Activated CD4-positive, alpha-beta T cell treated with anti-CD3 and anti-CD28 coated beads, Interleukin-10, Interleukin-2, amounts not matched to agents 100 ng/mL and 50 ng/mL, durations not matched to agents 16 hours and 8 hours (primary cell): ENCODE measurements around the gene DOK5.

Source experiments
- DNase-seq: peaks from one replicate; pipeline ENCODE4 v3.0.0-alpha.2; 2020

The DOK5 gene

GRCh38 chr20:54619682-54620081, 144.3 kb downstream of the DOK5 start:
- DNase-seq, result no peak

DNA sequence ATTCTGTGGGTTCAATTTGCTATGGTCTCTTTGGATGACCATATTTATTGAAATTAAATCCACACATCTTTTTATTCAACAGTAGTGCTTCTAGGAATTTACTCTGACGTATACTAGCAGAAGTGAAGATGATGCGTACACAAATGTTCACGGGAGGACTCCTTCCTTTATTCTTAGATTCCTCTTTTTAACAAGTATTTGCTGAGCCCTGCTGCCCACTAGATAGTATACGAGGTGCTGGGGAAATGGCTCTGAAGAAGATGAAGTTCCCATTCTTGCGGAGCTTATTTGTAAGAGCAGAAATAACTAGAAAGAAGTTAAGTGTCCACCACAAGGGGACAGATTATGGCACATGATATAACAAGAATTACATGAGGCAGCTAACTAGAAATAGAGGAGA, 145.2 kb downstream of the DOK5 start:
- DNase-seq, result no peak

GRCh38 chr20:54622333-54623295, 147.2 kb downstream of the DOK5 start:
- no peak for DNase-seq

GRCh38 chr20:54623991-54624569, 148.7 kb downstream of the DOK5 start:
- DNase-seq, result no peak

- no peak for DNase-seq
Measured at GRCh38 chr20:54624706-54625390, 149.5 kb downstream of the DOK5 start.

DNA sequence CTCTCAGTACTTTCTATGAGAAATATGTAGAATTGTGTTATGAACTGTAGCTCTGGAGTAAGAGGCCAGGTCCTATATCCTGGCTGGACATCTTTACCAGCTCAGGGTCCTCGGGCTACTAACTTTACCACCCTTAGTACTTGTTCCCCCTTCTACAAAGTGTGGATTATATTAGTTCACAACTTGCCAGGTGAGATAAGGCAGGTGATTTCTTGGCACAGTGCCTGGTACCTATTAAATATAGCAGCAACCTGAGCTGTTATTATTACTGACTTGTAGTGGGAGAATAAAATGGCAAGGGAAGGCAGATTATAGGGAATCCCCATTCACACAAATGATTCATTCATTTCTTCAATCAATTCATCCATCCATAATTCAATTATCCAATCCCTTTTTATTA, 150.1 kb downstream of the DOK5 start:
- no peak for DNase-seq

- no peak for DNase-seq
Measured at GRCh38 chr20:54626126-54626525, 150.7 kb downstream of the DOK5 start.

GRCh38 chr20:54629632-54630031, 154.2 kb downstream of the DOK5 start:
- DNase-seq, result no peak

- no peak for DNase-seq
Measured at GRCh38 chr20:54630582-54630981, 155.2 kb downstream of the DOK5 start.

GRCh38 chr20:54631059-54631458, 155.7 kb downstream of the DOK5 start:
- DNase-seq, result no peak

DNA sequence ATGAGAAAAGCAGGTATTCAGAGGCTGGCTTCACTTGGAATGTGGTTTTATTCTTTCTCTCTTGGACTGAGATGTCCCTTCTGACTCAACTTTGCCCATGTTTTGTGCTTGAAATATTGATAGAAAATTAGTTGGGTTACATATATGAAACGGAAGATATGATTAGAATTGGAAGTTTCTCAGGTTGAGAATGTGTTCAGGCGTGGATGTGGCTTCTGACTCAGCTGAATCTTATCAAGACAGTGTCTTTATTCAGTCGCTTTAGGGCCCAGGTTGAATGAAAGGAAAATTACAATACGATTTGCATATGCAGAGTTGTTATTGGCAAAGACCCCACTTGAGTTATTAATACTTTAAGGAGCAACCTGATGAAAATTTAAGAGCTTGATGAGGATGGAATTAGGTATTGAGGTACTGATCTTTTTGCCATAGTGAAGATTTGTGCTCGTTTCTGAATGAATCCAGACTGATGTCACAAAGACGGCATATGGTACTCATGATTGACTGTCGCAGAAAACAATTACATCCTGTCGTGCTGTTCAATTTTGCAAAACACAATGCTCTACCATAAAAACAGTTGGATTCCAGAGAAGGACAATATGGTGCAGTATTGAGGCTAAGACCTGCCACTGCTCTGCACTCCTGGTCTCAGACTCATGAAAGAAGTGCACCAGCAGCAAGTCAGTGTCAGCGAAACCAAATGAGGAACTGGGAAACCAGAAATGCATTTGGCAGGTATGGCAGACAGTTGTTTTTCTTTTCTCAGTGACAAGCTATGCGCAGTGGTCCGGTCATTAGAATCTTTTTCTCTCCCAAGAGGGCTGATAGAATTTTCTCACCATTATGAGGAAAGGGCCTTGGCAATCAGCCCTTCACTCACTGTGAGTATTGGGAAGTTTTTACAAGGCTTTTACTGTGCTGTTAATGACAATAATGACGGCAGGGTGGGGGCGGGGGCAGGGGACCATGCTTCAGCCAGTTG, 158.3 kb downstream of the DOK5 start:
- DNase-seq, result no peak

DNA sequence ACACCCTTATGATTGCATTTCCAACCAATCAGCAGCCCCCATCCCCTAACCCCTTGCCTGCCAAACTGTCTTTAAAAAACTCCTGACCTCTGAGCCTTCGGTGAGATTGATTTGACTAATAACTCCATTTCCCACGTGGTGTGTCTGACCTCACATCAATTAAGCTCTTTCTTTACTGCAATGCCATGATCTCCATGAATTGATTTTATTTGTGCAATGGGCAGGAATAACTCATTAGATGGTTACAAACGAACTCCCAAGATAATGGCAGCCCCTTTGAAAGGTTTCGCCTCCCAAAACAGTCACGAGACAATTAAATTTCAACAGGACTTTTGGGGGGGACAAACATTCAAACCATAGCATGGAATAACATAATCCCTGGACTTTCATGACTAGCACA, 161.2 kb downstream of the DOK5 start:
- no peak for DNase-seq

GRCh38 chr20:54639941-54640340, 164.5 kb downstream of the DOK5 start:
- no peak for DNase-seq

- no peak for DNase-seq
Measured at GRCh38 chr20:54640800-54641199, 165.4 kb downstream of the DOK5 start.

DNA sequence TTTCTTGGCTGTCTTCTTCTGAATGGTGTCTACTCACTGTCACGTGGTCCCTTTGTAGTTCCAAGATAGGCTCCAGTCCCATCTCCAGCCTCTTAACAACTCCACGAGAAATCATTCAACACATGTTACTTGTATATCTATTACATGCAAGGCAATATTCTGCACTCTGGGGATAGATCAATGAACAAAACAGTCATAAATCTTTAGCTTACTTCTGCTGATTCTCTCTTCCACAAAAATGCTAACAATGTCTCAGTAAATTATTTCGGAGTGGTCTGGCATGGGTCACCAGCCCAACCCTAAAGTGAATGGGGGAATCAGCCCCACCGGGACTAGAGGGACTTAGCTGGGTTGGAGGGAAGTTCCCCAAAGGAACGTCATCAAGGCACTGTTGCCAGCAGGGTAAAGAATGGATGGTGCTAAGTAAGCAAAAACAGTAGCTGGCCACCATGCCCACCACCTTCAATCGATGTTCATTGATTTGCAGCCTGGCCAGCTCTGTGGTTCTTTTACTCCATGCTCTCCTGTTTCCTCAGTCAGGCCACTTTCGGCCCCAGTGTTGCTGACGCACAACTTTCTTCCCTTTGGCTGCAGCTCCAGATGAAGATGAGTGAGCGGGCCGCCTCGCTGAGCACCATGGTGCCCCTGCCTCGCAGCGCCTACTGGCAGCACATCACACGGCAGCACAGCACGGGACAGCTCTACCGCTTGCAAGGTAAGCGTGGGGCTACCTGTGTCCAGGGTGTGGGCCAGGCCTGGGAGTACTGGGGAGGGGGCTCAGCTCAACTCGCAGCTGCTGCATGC, 167.7 kb downstream of the DOK5 start:
- no peak for DNase-seq

DNA sequence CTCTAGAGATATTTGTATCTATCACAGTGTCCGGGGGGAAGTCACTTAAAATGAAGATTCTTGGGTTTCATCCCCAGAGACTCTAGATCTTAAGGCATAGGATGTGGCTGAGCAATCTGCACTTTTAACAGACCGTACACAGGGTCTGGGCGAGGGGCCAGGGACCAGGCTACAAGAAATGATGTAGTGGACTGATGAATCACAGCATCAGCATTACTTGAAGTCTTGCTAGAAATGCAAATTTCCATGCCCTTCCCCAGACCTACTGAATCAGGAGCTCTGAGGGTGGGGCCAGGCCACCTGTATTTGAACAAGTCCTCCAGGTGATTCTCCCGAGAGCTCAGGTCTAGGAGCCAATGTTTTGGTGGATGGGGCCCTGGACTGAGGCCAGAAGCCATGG, 168.4 kb downstream of the DOK5 start:
- no peak for DNase-seq

DNA sequence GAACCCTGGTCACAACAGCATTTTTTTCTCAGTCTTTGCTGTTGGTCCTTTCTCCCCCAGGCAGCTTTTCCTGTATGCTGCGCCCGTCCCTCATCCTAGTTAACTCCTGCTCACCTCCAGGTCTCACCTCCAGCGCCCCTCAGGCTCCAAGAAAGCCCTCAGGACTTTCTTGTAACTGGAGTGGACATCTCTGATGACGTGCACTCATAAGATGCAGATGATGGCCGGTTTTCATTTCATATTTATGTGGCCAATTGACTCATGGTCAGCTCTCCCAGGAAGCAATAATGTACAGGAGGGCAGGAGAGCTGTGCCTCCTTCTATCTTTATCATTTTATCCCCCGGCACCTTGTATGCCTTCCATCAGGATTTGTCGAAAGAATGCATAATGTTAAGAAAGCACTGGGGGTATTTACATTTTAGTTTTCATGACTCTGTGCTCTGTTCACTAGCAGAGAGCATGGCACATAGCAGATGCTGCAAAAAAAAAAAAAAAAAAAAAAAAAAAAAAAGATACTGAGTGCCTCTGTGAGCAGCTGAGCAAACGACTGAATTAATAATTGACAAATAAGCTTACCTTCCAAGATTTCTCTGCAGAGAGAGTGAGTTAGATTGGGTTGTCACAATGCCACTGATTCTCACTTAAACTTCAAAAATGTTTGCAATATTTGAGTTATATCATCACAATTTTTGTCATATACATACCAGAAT, 170.2 kb downstream of the DOK5 start:
- DNase-seq, result no peak

DNA sequence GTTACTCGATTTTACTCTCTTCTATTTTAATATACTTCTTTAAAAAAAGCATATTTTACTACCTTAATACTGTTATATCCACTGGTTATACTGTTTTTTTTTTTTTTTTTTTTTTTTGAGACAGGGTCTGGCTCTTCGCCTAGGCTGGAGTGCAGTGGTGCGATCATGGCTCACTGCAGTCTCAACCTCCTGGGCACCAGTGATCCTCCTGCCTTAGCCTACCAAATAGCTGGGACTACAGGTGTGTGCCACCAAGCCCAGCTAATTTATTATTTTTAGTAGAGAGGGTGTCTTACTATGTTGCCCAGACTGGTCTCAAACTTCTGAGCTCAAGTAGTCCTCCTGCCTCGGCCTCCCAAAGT, 170.7 kb downstream of the DOK5 start:
- no peak for DNase-seq

DNA sequence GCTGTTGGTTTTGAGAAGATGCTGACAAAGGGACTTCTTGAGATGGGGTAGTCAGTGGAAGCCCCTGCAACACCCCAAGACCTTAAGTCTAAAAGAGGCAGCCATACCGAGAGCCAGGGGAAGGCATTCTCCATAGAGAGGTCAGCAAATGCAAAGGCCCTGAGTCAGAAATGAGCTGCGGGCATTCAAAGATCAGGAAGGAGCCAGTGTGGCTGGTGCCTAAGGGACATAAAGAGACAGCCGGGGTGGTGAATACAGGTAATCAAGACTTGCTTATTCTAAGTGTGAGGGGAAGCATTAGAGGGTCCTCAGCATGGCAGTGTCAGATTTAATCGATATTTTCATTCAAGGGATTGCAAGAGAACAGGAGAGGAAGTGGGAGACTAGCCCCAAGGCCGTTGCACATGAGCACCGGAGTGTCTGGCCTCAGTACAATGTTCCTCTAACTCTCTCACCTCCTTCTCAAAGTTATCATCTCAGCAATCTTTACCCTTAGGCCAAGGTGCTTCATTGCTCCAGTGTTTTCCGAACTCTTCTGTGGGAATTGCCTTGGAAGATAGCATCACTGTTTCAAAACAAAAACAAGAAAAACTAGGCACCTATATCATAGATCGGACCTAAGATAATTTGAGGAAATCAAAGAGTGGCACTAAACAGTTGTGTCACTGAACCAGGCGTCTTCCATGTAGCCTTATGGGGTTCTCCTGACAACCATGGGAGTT, 173.2 kb downstream of the DOK5 start:
- no peak for DNase-seq

GRCh38 chr20:54649511-54649962, 174.1 kb downstream of the DOK5 start:
- DNase-seq, result peak; percentile 70
